HTERT RPE-1 (cell line): ENCODE results near the gene NEK10.

Experiments
- in situ Hi-C: fragments of 300-500 bp; cut with MboI; formaldehyde crosslinking; loops from 4 replicates; pipeline ENCODE4 v1.14.3; 2020; ENCODE audit warnings: low sequenced_read_pairs

NEK10 gene

GRCh38 chr3:27185231-27185989 is 183.8 kb downstream of the NEK10 start:
- in situ Hi-C loops, result no loop called here

- in situ Hi-C loops, result no loop called here
Observed at GRCh38 chr3:27184261-27184660, 184.9 kb downstream of the NEK10 start.

GRCh38 chr3:27176256-27176655 is 192.9 kb downstream of the NEK10 start:
- in situ Hi-C loops, result no loop called here

- in situ Hi-C loops, result no loop called here
Observed at GRCh38 chr3:27174530-27174929, 194.7 kb downstream of the NEK10 start.

GRCh38 chr3:27171113-27171512 is 198.1 kb downstream of the NEK10 start:
- in situ Hi-C loops, result no loop called here

- in situ Hi-C loops, result no loop called here
Observed at GRCh38 chr3:27166888-27167287, 202.3 kb downstream of the NEK10 start.

GRCh38 chr3:27165321-27165721 is 203.9 kb downstream of the NEK10 start:
- in situ Hi-C loops, result no loop called here

GRCh38 chr3:27160779-27161287 is 208.3 kb downstream of the NEK10 start:
- in situ Hi-C loops, result no loop called here

GRCh38 chr3:27160146-27160545 is 209.0 kb downstream of the NEK10 start:
- in situ Hi-C loops, result no loop called here

GRCh38 chr3:27147215-27147614 is 222.0 kb downstream of the NEK10 start:
- in situ Hi-C loops, result loop anchor here (25.0 kb wide), 1 partner anchor 115 kb away; no protein-coding TSS in a partner anchor

- in situ Hi-C loops, result loop anchor here (25.0 kb wide), 1 partner anchor 116 kb away; no protein-coding TSS in a partner anchor
Observed at GRCh38 chr3:27146786-27147185, 222.4 kb downstream of the NEK10 start.

- in situ Hi-C loops, result loop anchor here (25.0 kb wide), 1 partner anchor 117 kb away; no protein-coding TSS in a partner anchor
Observed at GRCh38 chr3:27145719-27146118, 223.5 kb downstream of the NEK10 start.

- in situ Hi-C loops, result loop anchor here (25.0 kb wide), 1 partner anchor 121 kb away; no protein-coding TSS in a partner anchor
Observed at GRCh38 chr3:27141668-27142067, 227.5 kb downstream of the NEK10 start.

- in situ Hi-C loops, result loop anchor here (25.0 kb wide), 1 partner anchor 124 kb away; no protein-coding TSS in a partner anchor
Observed at GRCh38 chr3:27138562-27138961, 230.6 kb downstream of the NEK10 start.

GRCh38 chr3:27138005-27138404 is 231.2 kb downstream of the NEK10 start:
- in situ Hi-C loops, result loop anchor here (25.0 kb wide), 1 partner anchor 124 kb away; no protein-coding TSS in a partner anchor

GRCh38 chr3:27134171-27134796 is 234.9 kb downstream of the NEK10 start:
- in situ Hi-C loops, result loop anchor here (25.0 kb wide), 1 partner anchor 128 kb away; no protein-coding TSS in a partner anchor

GRCh38 chr3:27133060-27133459 is 236.1 kb downstream of the NEK10 start:
- in situ Hi-C loops, result loop anchor here (25.0 kb wide), 1 partner anchor 129 kb away; no protein-coding TSS in a partner anchor

- in situ Hi-C loops, result loop anchor here (25.0 kb wide), 1 partner anchor 132 kb away; no protein-coding TSS in a partner anchor
Observed at GRCh38 chr3:27130796-27131195, 238.4 kb downstream of the NEK10 start.

- in situ Hi-C loops, result loop anchor here (25.0 kb wide), 1 partner anchor 134 kb away; no protein-coding TSS in a partner anchor
Observed at GRCh38 chr3:27127879-27128278, 241.3 kb downstream of the NEK10 start.

- in situ Hi-C loops, result loop anchor here (25.0 kb wide), 1 partner anchor 135 kb away; no protein-coding TSS in a partner anchor
Observed at GRCh38 chr3:27127195-27127594, 242.0 kb downstream of the NEK10 start.

- in situ Hi-C loops, result loop anchor here (25.0 kb wide), 1 partner anchor 136 kb away; no protein-coding TSS in a partner anchor
Observed at GRCh38 chr3:27125821-27126501, 243.2 kb downstream of the NEK10 start.
